Peyer's patch (tissue), 4 donors: ENCODE measurements around the gene KCNJ5.

Experiments used
- POLR2A ChIP-seq, 2 donors: fragments of 450-650 bp; IDR thresholded peaks; one replicate each; pipeline ENCODE4 v1.5.1; 2017; ENCODE audit warnings: antibody characterized with exemption in 2 of 2, mild to moderate bottlenecking in 2 of 2, moderate library complexity in 2 of 2
- TF ChIP-seq, protein P1 (sequence below), 6 experiments: fragments of 450-650 bp in 4 of 6; fragments of 200-600 bp in 2 of 6; sonication (generic) in 1 of 6; IDR thresholded peaks; one replicate each; pipeline ENCODE4 v1.5.1; 2017 to 2019; ENCODE audit warnings: antibody characterized with exemption in 6 of 6, mild to moderate bottlenecking in 3 of 6, moderate library complexity in 1 of 6

DNA sequence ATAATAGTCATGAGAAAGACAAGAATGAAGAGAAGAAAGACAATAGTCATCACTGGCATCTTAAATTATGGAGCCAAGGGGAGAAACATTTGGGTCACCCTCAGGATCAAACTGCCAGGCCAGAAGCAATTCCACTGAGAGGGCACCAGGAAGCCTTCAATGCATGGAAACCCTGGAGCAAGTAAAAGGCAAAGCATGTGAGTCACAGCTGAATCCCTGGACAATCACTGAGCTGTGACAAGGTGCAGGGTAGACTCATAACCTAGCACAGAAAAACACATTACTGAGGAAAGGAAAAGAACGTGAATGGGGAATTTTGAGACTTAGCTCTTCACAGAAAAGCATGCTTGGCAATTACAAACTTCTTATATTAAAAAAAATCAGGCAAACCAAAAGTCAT is 25.7 kb upstream of the KCNJ5 start:
- no peak for TF ChIP-seq POLR2A (IDR thresholded peaks at IDR 0.05)
- TF ChIP-seq, protein P1, sequence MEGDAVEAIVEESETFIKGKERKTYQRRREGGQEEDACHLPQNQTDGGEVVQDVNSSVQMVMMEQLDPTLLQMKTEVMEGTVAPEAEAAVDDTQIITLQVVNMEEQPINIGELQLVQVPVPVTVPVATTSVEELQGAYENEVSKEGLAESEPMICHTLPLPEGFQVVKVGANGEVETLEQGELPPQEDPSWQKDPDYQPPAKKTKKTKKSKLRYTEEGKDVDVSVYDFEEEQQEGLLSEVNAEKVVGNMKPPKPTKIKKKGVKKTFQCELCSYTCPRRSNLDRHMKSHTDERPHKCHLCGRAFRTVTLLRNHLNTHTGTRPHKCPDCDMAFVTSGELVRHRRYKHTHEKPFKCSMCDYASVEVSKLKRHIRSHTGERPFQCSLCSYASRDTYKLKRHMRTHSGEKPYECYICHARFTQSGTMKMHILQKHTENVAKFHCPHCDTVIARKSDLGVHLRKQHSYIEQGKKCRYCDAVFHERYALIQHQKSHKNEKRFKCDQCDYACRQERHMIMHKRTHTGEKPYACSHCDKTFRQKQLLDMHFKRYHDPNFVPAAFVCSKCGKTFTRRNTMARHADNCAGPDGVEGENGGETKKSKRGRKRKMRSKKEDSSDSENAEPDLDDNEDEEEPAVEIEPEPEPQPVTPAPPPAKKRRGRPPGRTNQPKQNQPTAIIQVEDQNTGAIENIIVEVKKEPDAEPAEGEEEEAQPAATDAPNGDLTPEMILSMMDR (IDR thresholded peaks at IDR 0.05) = no peak
